Subcutaneous adipose tissue (tissue), 4 donors: Measurements from ENCODE around the gene KLK12. TPM values are rescaled to one million over a fixed set of nuclear protein-coding genes. Genes with fewer than 3 reads are reported as not detected.

Source experiments
- CTCF ChIP-seq: fragments of 450-650 bp; IDR thresholded peaks from one replicate; pipeline ENCODE4 v1.5.1; 2016; ENCODE audit warnings: low read depth, mild to moderate bottlenecking, control low read depth, antibody characterized with exemption, moderate library complexity
- total RNA-seq, 4 donors: library from RNA; depleted of rRNA; stranded (reverse); fragments of >200 nt; gene quantifications; one replicate each; pipeline ENCODE4 v1.1.0, GENCODE V29; 2016

KLK12 gene
- total RNA-seq, 4 donors from 2014 or later, result not detected

- TF ChIP-seq CTCF, result no peak
These were observed 33.8 kb downstream of the KLK12 start for GRCh38 chr19:51000981-51001380.

- TF ChIP-seq CTCF, result no peak
These were observed 34.4 kb downstream of the KLK12 start for GRCh38 chr19:51000426-51000825.

- TF ChIP-seq CTCF, result no peak
These were observed 36.1 kb downstream of the KLK12 start for GRCh38 chr19:50998686-50999085.

- TF ChIP-seq CTCF, result no peak
These were observed 36.7 kb downstream of the KLK12 start for GRCh38 chr19:50998061-50998460.

GRCh38 chr19:50994129-50994528, 40.7 kb downstream of the KLK12 start:
- TF ChIP-seq CTCF, result no peak

- TF ChIP-seq CTCF, result no peak
These were observed 42.2 kb downstream of the KLK12 start for GRCh38 chr19:50992666-50993035.

- no peak for TF ChIP-seq CTCF
These were observed 51.0 kb downstream of the KLK12 start, which contains the start of gene KLK7 for GRCh38 chr19:50983625-50984292. Gene KLK7, minus strand, starts transcription at chr19:50983917. Its CDS starts 1,518 bp downstream, at chr19:50982399.
